Uterus (tissue), 2 donors: ENCODE results near the gene SYT14.
"Not testable (repeated sequence)": the region's sequence is repeated elsewhere in the genome, so short reads cannot be mapped to it uniquely, and the experiment has no call there.

Source experiments
- POLR2A ChIP-seq, 2 donors: fragments of 450-650 bp; IDR thresholded peaks; one replicate each; pipeline ENCODE4 v1.6.1; 2016; ENCODE audit warnings: antibody characterized with exemption in 2 of 2, mild to moderate bottlenecking in 1 of 2, moderate library complexity in 1 of 2
- TF ChIP-seq, protein P1 (sequence below), 4 experiments: fragments of 200-600 bp in 2 of 4; fragments of 450-650 bp in 2 of 4; sonication (generic) in 2 of 4; IDR thresholded peaks; one replicate each; pipeline ENCODE4 v1.5.1; 2016 to 2019; ENCODE audit warnings: antibody characterized with exemption in 4 of 4, mild to moderate bottlenecking in 2 of 4, moderate library complexity in 1 of 4

DNA sequence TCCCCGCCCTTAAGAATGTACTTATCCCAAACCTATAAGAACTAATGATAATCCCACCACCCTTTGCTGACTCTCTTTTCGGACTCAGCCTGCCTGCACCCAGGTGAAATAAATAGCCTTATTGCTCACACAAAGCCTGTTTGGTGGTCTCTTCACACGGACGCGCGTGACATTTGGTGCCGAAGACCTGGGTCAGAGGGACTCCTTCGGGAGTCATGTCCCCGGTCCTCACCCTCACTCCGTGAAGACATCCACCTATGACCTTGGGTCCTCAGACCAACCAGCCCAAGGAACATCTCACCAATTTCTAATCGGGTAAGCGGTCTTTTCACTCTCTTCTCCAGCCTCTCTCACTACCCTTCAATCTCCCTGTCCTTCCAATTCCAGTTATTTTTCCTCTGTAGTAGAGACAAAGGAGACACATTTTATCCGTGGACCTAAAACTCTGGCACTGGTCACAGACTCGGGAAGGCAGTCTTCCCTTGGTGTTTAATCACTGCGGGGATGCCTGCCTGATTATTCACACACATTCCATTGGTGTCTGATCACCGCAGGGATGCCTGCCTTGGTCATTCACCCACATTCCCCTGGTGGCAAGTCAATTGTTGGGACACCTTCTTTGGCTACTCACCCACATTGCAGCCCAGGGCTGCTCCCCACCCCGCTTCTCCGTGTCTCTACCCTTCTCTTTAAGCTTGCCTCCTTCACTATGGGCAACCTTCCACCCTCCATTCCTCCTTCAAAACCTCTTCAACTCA, 250.0 kb downstream of the SYT14 start:
- not testable (repeated sequence) for TF ChIP-seq POLR2A (IDR thresholded peaks at IDR 0.05)
- TF ChIP-seq, protein P1, sequence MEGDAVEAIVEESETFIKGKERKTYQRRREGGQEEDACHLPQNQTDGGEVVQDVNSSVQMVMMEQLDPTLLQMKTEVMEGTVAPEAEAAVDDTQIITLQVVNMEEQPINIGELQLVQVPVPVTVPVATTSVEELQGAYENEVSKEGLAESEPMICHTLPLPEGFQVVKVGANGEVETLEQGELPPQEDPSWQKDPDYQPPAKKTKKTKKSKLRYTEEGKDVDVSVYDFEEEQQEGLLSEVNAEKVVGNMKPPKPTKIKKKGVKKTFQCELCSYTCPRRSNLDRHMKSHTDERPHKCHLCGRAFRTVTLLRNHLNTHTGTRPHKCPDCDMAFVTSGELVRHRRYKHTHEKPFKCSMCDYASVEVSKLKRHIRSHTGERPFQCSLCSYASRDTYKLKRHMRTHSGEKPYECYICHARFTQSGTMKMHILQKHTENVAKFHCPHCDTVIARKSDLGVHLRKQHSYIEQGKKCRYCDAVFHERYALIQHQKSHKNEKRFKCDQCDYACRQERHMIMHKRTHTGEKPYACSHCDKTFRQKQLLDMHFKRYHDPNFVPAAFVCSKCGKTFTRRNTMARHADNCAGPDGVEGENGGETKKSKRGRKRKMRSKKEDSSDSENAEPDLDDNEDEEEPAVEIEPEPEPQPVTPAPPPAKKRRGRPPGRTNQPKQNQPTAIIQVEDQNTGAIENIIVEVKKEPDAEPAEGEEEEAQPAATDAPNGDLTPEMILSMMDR (IDR thresholded peaks at IDR 0.05), result not testable (repeated sequence)
